GM12873 (cell line): ENCODE measurements around the gene EREG.
A peak's percentile ranks its signal among the peaks of the same experiment; 100 is the strongest.

Source experiments
- TF ChIP-seq, protein P1 (sequence below): IDR thresholded peaks from 2 replicates; pipeline ENCODE4 v1.5.1; 2012; ENCODE audit warnings: low read depth, mild to moderate bottlenecking, moderate library complexity, low read length, control low read depth; ENCODE audit not compliant: insufficient read depth; ENCODE audit errors: missing control alignments

EREG gene

GRCh38 chr4:74376888-74377483 is 12.0 kb downstream of the EREG start:
- TF ChIP-seq, protein P1, sequence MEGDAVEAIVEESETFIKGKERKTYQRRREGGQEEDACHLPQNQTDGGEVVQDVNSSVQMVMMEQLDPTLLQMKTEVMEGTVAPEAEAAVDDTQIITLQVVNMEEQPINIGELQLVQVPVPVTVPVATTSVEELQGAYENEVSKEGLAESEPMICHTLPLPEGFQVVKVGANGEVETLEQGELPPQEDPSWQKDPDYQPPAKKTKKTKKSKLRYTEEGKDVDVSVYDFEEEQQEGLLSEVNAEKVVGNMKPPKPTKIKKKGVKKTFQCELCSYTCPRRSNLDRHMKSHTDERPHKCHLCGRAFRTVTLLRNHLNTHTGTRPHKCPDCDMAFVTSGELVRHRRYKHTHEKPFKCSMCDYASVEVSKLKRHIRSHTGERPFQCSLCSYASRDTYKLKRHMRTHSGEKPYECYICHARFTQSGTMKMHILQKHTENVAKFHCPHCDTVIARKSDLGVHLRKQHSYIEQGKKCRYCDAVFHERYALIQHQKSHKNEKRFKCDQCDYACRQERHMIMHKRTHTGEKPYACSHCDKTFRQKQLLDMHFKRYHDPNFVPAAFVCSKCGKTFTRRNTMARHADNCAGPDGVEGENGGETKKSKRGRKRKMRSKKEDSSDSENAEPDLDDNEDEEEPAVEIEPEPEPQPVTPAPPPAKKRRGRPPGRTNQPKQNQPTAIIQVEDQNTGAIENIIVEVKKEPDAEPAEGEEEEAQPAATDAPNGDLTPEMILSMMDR = peak; percentile 36

- TF ChIP-seq, protein P1 = no peak
These were observed 12.8 kb downstream of the EREG start for GRCh38 chr4:74377714-74378113.

GRCh38 chr4:74378573-74378972 is 13.6 kb downstream of the EREG start:
- TF ChIP-seq, protein P1 = no peak

DNA sequence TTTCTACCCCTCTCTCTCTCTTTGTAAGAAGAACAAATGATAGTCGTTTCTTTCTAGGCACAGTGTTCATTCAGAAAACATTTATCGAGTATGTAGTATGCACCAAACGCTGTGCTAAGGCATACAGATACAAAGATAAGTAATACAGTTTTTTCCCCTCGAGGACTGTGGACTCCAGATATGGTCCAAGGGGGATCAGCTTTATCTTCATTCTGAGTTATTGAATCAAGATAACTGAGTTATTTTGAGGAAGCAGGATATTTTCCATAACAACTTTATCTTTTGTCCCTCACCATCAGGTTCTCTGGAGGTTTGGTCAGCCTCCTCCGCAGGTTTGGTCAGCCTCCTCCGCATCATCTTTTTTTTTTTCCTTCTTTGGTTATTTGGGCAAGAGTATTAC is 15.0 kb downstream of the EREG start:
- TF ChIP-seq, protein P1 = no peak

DNA sequence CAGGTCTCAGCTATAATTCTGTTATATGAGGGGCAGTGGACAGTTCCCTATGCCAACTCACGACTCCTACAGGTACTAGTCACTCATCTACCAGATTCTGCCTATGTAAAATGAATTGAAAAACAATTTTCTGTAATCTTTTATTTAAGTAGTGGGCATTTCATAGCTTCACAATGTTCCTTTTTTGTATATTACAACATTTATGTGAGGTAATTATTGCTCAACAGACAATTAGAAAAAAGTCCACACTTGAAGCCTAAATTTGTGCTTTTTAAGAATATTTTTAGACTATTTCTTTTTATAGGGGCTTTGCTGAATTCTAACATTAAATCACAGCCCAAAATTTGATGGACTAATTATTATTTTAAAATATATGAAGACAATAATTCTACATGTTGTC is 20.4 kb downstream of the EREG start:
- TF ChIP-seq, protein P1 = no peak

DNA sequence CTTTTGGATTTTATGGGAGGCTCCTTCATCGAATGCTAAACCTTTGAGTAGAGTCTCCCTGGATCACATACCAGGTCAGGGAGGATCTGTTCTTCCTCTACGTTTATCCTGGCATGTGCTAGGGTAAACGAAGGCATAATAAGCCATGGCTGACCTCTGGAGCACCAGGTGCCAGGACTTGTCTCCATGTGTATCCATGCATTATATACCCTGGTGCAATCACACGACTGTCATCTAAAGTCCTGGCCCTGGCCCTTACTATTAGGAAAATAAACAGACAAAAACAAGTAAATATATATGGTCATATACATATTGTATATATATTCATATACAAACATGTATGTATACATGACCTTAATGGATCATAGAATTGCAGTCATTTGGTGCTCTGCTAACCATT is 21.2 kb downstream of the EREG start:
- TF ChIP-seq, protein P1 = no peak

DNA sequence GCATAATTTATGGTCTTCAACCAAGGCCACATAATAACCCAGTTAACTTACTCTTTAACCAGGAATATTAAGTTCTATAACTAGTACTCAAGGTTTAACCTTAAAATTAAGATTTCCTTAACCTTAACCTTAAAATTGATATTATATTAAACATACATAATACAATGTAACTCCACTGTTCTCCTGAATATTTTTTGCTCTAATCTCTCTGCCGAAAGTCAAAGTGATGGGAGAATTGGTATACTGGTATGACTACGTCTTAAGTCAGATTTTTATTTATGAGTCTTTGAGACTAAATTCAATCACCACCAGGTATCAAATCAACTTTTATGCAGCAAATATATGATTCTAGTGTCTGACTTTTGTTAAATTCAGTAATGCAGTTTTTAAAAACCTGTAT is 22.8 kb downstream of the EREG start:
- TF ChIP-seq, protein P1 = no peak
